Activated naive CD8-positive, alpha-beta T cell (primary cell): ENCODE results near the gene LACC1.

Experiments used
- H3K27ac Mint-ChIP-seq: one replicate; pipeline ENCODE4 v1.8.0; 2021; ENCODE audit warnings: mixed read lengths
- H3K27me3 Mint-ChIP-seq: one replicate; pipeline ENCODE4 v1.8.0; 2021; ENCODE audit warnings: mixed read lengths
- H3K36me3 Mint-ChIP-seq: one replicate; pipeline ENCODE4 v1.8.0; 2021; ENCODE audit warnings: mixed read lengths
- H3K4me1 Mint-ChIP-seq: one replicate; pipeline ENCODE4 v1.8.0; 2021; ENCODE audit warnings: low read depth, mixed read lengths
- H3K4me3 Mint-ChIP-seq: one replicate; pipeline ENCODE4 v1.8.0; 2021; ENCODE audit warnings: mild to moderate bottlenecking, mixed read lengths
- H3K9me3 Mint-ChIP-seq: one replicate; pipeline ENCODE4 v1.8.0; 2021; ENCODE audit warnings: low read depth, mixed read lengths

The LACC1 gene

GRCh38 chr13:43879755-43880181 is at the start of gene LACC1:
LACC1 (plus strand) TSS chr13:43879904; CDS start chr13:43880986, 1,082 bp downstream.
- peaks cover 32% of the 10 kb centered on the region for H3K4me1 Mint-ChIP-seq
- peaks cover 2% of the 10 kb centered on the region for H3K36me3 Mint-ChIP-seq
- peak within 1 kb of the TSS; percentile 87 for H3K4me3 Mint-ChIP-seq
- no peaks in the 10 kb centered on the region for H3K27me3 Mint-ChIP-seq
- peak within 1 kb of the TSS; percentile 91 for H3K27ac Mint-ChIP-seq
- H3K9me3 Mint-ChIP-seq = no peaks in the 10 kb centered on the region

GRCh38 chr13:43830497-43830881 is 49.2 kb upstream of the LACC1 start:
- Mint-ChIP-seq H3K27me3 (peaks cover 3% of the 10 kb centered on the region), H3K27ac (no peak overlapping the region), H3K4me3 (no peak overlapping the region), H3K9me3 (no peaks in the 10 kb centered on the region), H3K36me3 (no peaks in the 10 kb centered on the region), H3K4me1 (no peaks in the 10 kb centered on the region)

GRCh38 chr13:43831088-43831487 is 48.6 kb upstream of the LACC1 start:
- Mint-ChIP-seq H3K27ac (no peak overlapping the region), H3K9me3 (no peaks in the 10 kb centered on the region), H3K27me3 (peaks cover 3% of the 10 kb centered on the region), H3K36me3 (no peaks in the 10 kb centered on the region), H3K4me3 (no peak overlapping the region), H3K4me1 (no peaks in the 10 kb centered on the region)

GRCh38 chr13:43835701-43836100 is 44.0 kb upstream of the LACC1 start:
- Mint-ChIP-seq H3K36me3 (no peaks in the 10 kb centered on the region), H3K4me1 (no peaks in the 10 kb centered on the region), H3K27ac (no peak overlapping the region), H3K9me3 (no peaks in the 10 kb centered on the region), H3K27me3 (no peaks in the 10 kb centered on the region), H3K4me3 (no peak overlapping the region)

GRCh38 chr13:43838909-43839308 is 40.8 kb upstream of the LACC1 start:
- Mint-ChIP-seq H3K4me3 (no peak overlapping the region), H3K4me1 (no peaks in the 10 kb centered on the region), H3K27me3 (peaks cover 2% of the 10 kb centered on the region), H3K27ac (no peak overlapping the region), H3K9me3 (peaks cover 9% of the 10 kb centered on the region), H3K36me3 (peaks cover 5% of the 10 kb centered on the region)

GRCh38 chr13:43846496-43847158 is 33.1 kb upstream of the LACC1 start:
- Mint-ChIP-seq H3K27me3 (peaks cover 2% of the 10 kb centered on the region), H3K4me3 (no peak overlapping the region), H3K9me3 (peaks cover 19% of the 10 kb centered on the region), H3K27ac (no peak overlapping the region), H3K4me1 (no peaks in the 10 kb centered on the region), H3K36me3 (peaks cover 31% of the 10 kb centered on the region)

GRCh38 chr13:43848001-43848649 is 31.6 kb upstream of the LACC1 start:
- Mint-ChIP-seq H3K9me3 (peaks cover 30% of the 10 kb centered on the region), H3K36me3 (peaks cover 44% of the 10 kb centered on the region), H3K27ac (no peak overlapping the region), H3K4me3 (no peak overlapping the region), H3K27me3 (peaks cover 1% of the 10 kb centered on the region), H3K4me1 (no peaks in the 10 kb centered on the region)

- peaks cover 52% of the 10 kb centered on the region for H3K9me3 Mint-ChIP-seq
- no peak overlapping the region for H3K27ac Mint-ChIP-seq
- no peaks in the 10 kb centered on the region for H3K4me1 Mint-ChIP-seq
- peaks cover 1% of the 10 kb centered on the region for H3K27me3 Mint-ChIP-seq
- no peak overlapping the region for H3K4me3 Mint-ChIP-seq
- H3K36me3 Mint-ChIP-seq = peaks cover 67% of the 10 kb centered on the region
Observed at GRCh38 chr13:43850873-43851272, 28.8 kb upstream of the LACC1 start.

GRCh38 chr13:43852923-43853404 is 26.7 kb upstream of the LACC1 start:
- H3K9me3 Mint-ChIP-seq = peaks cover 52% of the 10 kb centered on the region
- no peak overlapping the region for H3K27ac Mint-ChIP-seq
- H3K4me3 Mint-ChIP-seq = no peak overlapping the region
- H3K4me1 Mint-ChIP-seq = no peaks in the 10 kb centered on the region
- no peaks in the 10 kb centered on the region for H3K27me3 Mint-ChIP-seq
- H3K36me3 Mint-ChIP-seq = peaks cover 71% of the 10 kb centered on the region

- no peaks in the 10 kb centered on the region for H3K9me3 Mint-ChIP-seq
- H3K4me1 Mint-ChIP-seq = no peaks in the 10 kb centered on the region
- H3K4me3 Mint-ChIP-seq = no peak overlapping the region
- H3K27me3 Mint-ChIP-seq = no peaks in the 10 kb centered on the region
- no peak overlapping the region for H3K27ac Mint-ChIP-seq
- H3K36me3 Mint-ChIP-seq = peaks cover 13% of the 10 kb centered on the region
Observed at GRCh38 chr13:43861863-43862262, 17.8 kb upstream of the LACC1 start.

GRCh38 chr13:43864921-43865320 is 14.8 kb upstream of the LACC1 start:
- Mint-ChIP-seq H3K36me3 (peaks cover 9% of the 10 kb centered on the region), H3K27ac (no peak overlapping the region), H3K4me3 (no peak overlapping the region), H3K9me3 (no peaks in the 10 kb centered on the region), H3K4me1 (no peaks in the 10 kb centered on the region), H3K27me3 (no peaks in the 10 kb centered on the region)

GRCh38 chr13:43865892-43866291 is 13.8 kb upstream of the LACC1 start:
- Mint-ChIP-seq H3K9me3 (no peaks in the 10 kb centered on the region), H3K4me3 (no peak overlapping the region)

GRCh38 chr13:43872181-43872580 is 7.5 kb upstream of the LACC1 start:
- no peak overlapping the region for H3K4me3 Mint-ChIP-seq
- H3K36me3 Mint-ChIP-seq = peaks cover 4% of the 10 kb centered on the region
- H3K27me3 Mint-ChIP-seq = no peaks in the 10 kb centered on the region
- peaks cover 1% of the 10 kb centered on the region for H3K4me1 Mint-ChIP-seq
- no peaks in the 10 kb centered on the region for H3K9me3 Mint-ChIP-seq
- no peak overlapping the region for H3K27ac Mint-ChIP-seq

More at GRCh38 chr13:43865892-43866291, 13.8 kb upstream of the LACC1 start:
- Mint-ChIP-seq H3K27me3 (no peaks in the 10 kb centered on the region), H3K4me1 (no peaks in the 10 kb centered on the region), H3K27ac (no peak overlapping the region), H3K36me3 (peaks cover 11% of the 10 kb centered on the region)

- peaks cover 17% of the 10 kb centered on the region for H3K4me1 Mint-ChIP-seq
- H3K36me3 Mint-ChIP-seq = peaks cover 2% of the 10 kb centered on the region
- no peaks in the 10 kb centered on the region for H3K9me3 Mint-ChIP-seq
- no peak overlapping the region for H3K4me3 Mint-ChIP-seq
- H3K27me3 Mint-ChIP-seq = no peaks in the 10 kb centered on the region
- no peak overlapping the region for H3K27ac Mint-ChIP-seq
Observed at GRCh38 chr13:43874504-43875092, 5.1 kb upstream of the LACC1 start.

- H3K27ac Mint-ChIP-seq = no peak overlapping the region
- no peaks in the 10 kb centered on the region for H3K9me3 Mint-ChIP-seq
- H3K36me3 Mint-ChIP-seq = no peaks in the 10 kb centered on the region
- peaks cover 30% of the 10 kb centered on the region for H3K4me1 Mint-ChIP-seq
- H3K27me3 Mint-ChIP-seq = no peaks in the 10 kb centered on the region
- H3K4me3 Mint-ChIP-seq = no peak overlapping the region
Observed at GRCh38 chr13:43876366-43876765, 3.3 kb upstream of the LACC1 start.
